H1 (cell line): ENCODE data around the gene NTN5.

Source experiments
- CTCF ChIP-seq, 3 experiments: IDR thresholded peaks; 1 replicate in 2 of 3; 2 replicates in 1 of 3; pipeline versions ENCODE4 v1.5.1 to v1.6.1; 2011; ENCODE audit warnings: low read length in 3 of 3, mild to moderate bottlenecking in 3 of 3, inconsistent platforms in 2 of 3, low read depth in 1 of 3, moderate library complexity in 1 of 3; ENCODE audit not compliant: insufficient read depth in 1 of 3; ENCODE audit errors: control extremely low read depth in 1 of 3
- EZH2 ChIP-seq: fragments of 200-600 bp; sonication (generic); IDR thresholded peaks from 2 replicates; pipeline ENCODE4 v1.7.1; 2012; ENCODE audit warnings: low read depth, mild to moderate bottlenecking, moderate library complexity, low read length, inconsistent platforms; ENCODE audit not compliant: severe bottlenecking
- GTF2F1 ChIP-seq: IDR thresholded peaks from 2 replicates; pipeline ENCODE4 v1.6.1; 2012; ENCODE audit warnings: low read depth, low read length, improper control_type of control experiment, borderline replicate concordance
- POLR2A ChIP-seq, 2 experiments: IDR thresholded peaks; 1 replicate in 1 of 2; 2 replicates in 1 of 2; pipeline ENCODE4 v1.6.1; 2011; ENCODE audit warnings: low read depth in 2 of 2, low read length in 2 of 2, mild to moderate bottlenecking in 2 of 2; ENCODE audit errors: control extremely low read depth in 1 of 2
- RAD21 ChIP-seq, 2 experiments: IDR thresholded peaks in 1 of 2; conservative IDR thresholded peaks in 1 of 2; 2 replicates each; pipeline ENCODE4 v1.6.1; 2011; ENCODE audit warnings: low read depth in 2 of 2, low read length in 2 of 2, improper control_type of control experiment in 1 of 2, inconsistent platforms in 1 of 2, mild to moderate bottlenecking in 1 of 2, moderate library complexity in 1 of 2

GRCh38 chr19:48637948-48638830 is 34.6 kb downstream of the NTN5 start:
- TF ChIP-seq POLR2A (IDR thresholded peaks at IDR 0.05; ENCODE audit: control extremely low read depth in 1 of 2, low read depth in 2 of 2, low read length in 2 of 2) (no peak; a peak in 1 of 3 replicates), CTCF (IDR thresholded peaks at IDR 0.05; ENCODE audit: control extremely low read depth in 1 of 3, insufficient read depth in 1 of 3, low read depth in 1 of 3, low read length in 3 of 3) (no peak; a peak in 1 of 4 replicates), GTF2F1 (no peak), RAD21 (IDR thresholded peaks at IDR 0.05 in 1 of 2, conservative IDR thresholded peaks at IDR 0.05 in 1 of 2; ENCODE audit: low read depth in 2 of 2, low read length in 2 of 2) (no peak), EZH2 (no peak)
